HepG2 (cell line): Measurements from ENCODE around the gene AS3MT. TPM values are rescaled to one million over a fixed set of nuclear protein-coding genes. Genes with fewer than 3 reads are reported as not detected.

ENCODE experiments used
- AHDC1 ChIP-seq: sonication (generic); formaldehyde crosslinking; IDR thresholded peaks from 2 replicates; pipeline ENCODE4 v1.5.1; 2020; ENCODE audit warnings: mild to moderate bottlenecking, missing genetic modification reagents, borderline replicate concordance
- ATF7 ChIP-seq, 2 experiments: fragments of 450-650 bp in 1 of 2; sonication (generic) in 1 of 2; formaldehyde crosslinking in 1 of 2; IDR thresholded peaks; 2 replicates each; pipeline versions ENCODE4 v1.4.0 to v1.6.1; 2016 to 2020; ENCODE audit warnings: antibody characterized with exemption in 1 of 2, mild to moderate bottlenecking in 1 of 2, missing genetic modification reagents in 1 of 2
- BHLHE40 ChIP-seq: IDR thresholded peaks from 2 replicates; pipeline ENCODE4 v1.6.1; 2011; ENCODE audit warnings: low read length, improper control_type of control experiment
- CBX1 ChIP-seq: IDR thresholded peaks from one replicate; pipeline ENCODE4 v1.6.1; 2016; ENCODE audit warnings: antibody characterized with exemption, low read depth
- CTCF ChIP-seq: sonication (generic); formaldehyde crosslinking; IDR thresholded peaks from 2 replicates; pipeline ENCODE4 v1.5.0; 2020; ENCODE audit warnings: mild to moderate bottlenecking, missing genetic modification reagents, moderate library complexity
- DNMT3B ChIP-seq: conservative IDR thresholded peaks from 2 replicates; pipeline ENCODE4 v1.6.1; 2016; ENCODE audit warnings: missing biosample characterization, control low read depth
- FOXM1 ChIP-seq: sonication (generic); formaldehyde crosslinking; IDR thresholded peaks from 2 replicates; pipeline ENCODE4 v1.5.0; 2020; ENCODE audit warnings: missing genetic modification reagents
- FOXP1 ChIP-seq, 2 experiments: fragments of 450-650 bp in 1 of 2; IDR thresholded peaks; 2 replicates each; pipeline ENCODE4 v1.6.1; 2017 to 2018; ENCODE audit warnings: antibody characterized with exemption in 1 of 2
- HNRNPUL1 ChIP-seq: fragments of 200-400 bp; formaldehyde crosslinking; IDR thresholded peaks from 2 replicates; pipeline ENCODE4 v1.6.1; 2017; ENCODE audit warnings: low read depth, mild to moderate bottlenecking, low read length, moderate library complexity
- NR3C1 ChIP-seq: sonication (generic); formaldehyde crosslinking; IDR thresholded peaks from 2 replicates; pipeline ENCODE4 v1.4.0; 2020; ENCODE audit warnings: missing genetic modification reagents
- POLR2A ChIP-seq, 2 experiments: IDR thresholded peaks; 2 replicates each; pipeline ENCODE4 v1.6.1; 2011; ENCODE audit warnings: low read depth in 2 of 2, low read length in 2 of 2, mild to moderate bottlenecking in 1 of 2, moderate library complexity in 1 of 2; ENCODE audit not compliant: insufficient read depth in 1 of 2
- TSC22D2 ChIP-seq: sonication (generic); formaldehyde crosslinking; IDR thresholded peaks from 2 replicates; pipeline ENCODE4 v1.5.1; 2020; ENCODE audit warnings: missing genetic modification reagents, mild to moderate bottlenecking, borderline replicate concordance
- ZEB1 ChIP-seq: IDR thresholded peaks from 2 replicates; pipeline ENCODE4 v1.6.1; 2012; ENCODE audit warnings: mild to moderate bottlenecking, low read depth, inconsistent platforms; ENCODE audit not compliant: insufficient replicate concordance
- ZNF329 ChIP-seq: sonication (generic); formaldehyde crosslinking; IDR thresholded peaks from 2 replicates; pipeline ENCODE4 v1.9.0; 2021; ENCODE audit warnings: low read depth, mild to moderate bottlenecking, missing genetic modification reagents
- ZNF446 ChIP-seq: sonication (generic); formaldehyde crosslinking; IDR thresholded peaks from 2 replicates; pipeline ENCODE4 v1.5.0; 2020; ENCODE audit warnings: mild to moderate bottlenecking, missing genetic modification reagents
- ZNF672 ChIP-seq: sonication (generic); formaldehyde crosslinking; IDR thresholded peaks from 2 replicates; pipeline ENCODE4 v1.8.1; 2022; ENCODE audit warnings: missing genetic modification reagents
- polyA plus RNA-seq, 8 experiments: library from polyadenylated mRNA; depleted of rRNA in 3 of 8; stranded (reverse) in 7 of 8; unstranded in 1 of 8; fragments of >200 nt; fragmentation: Illumina TruSeq in 4 of 8; extraction: Trizol in 4 of 8; gene quantifications; 2 replicates each; pipeline versions ENCODE4 v1.2.1 to v1.2.3, GENCODE V29; 2011 to 2016; ENCODE audit warnings: low read depth in 4 of 8, missing spikeins in 1 of 8, mixed read lengths in 1 of 8; ENCODE audit not compliant: insufficient read depth in 1 of 8
- total RNA-seq, 5 experiments: library from RNA; depleted of rRNA; stranded (reverse); fragments of >200 nt; fragmentation: Illumina TruSeq; extraction: Trizol; gene quantifications; 2 replicates each; pipeline ENCODE4 v1.2.3, GENCODE V29; 2016; ENCODE audit warnings: low read depth in 1 of 5
- TF ChIP-seq, protein P1 (sequence below): sonication (generic); formaldehyde crosslinking; IDR thresholded peaks from 2 replicates; pipeline ENCODE4 v1.4.0; 2020; ENCODE audit warnings: low read depth, mild to moderate bottlenecking, missing genetic modification reagents

The AS3MT gene
- total and polyA plus RNA-seq, 2 of the 13 experiments (the other 11 are each of a cell fraction or from before 2014, with no cell fraction given), result 8.7 to 17.4 TPM

- TF ChIP-seq AHDC1 (CRISPR knock-in tag) (0 out of 2 replicates have a peak, but pooled peaks have one; percentile 46), ZNF329 (no peak), FOXP1 (IDR thresholded peaks at IDR 0.05) (no peak), FOXP1 (CRISPR knock-in tag; IDR thresholded peaks at IDR 0.05) (no peak), HNRNPUL1 (no peak), ATF7 (IDR thresholded peaks at IDR 0.05) (no peak), ATF7 (CRISPR knock-in tag; IDR thresholded peaks at IDR 0.05) (no peak), CBX1 (no peak), BHLHE40 (no peak), ZNF446 (CRISPR knock-in tag) (no peak), CTCF (CRISPR knock-in tag) (peak; percentile 98), FOXM1 (no peak), POLR2A (IDR thresholded peaks at IDR 0.05; ENCODE audit: insufficient read depth in 1 of 2, low read depth in 2 of 2, low read length in 2 of 2) (no peak; a peak in 1 of 4 replicates), ZEB1 (no peak), DNMT3B (CRISPR knock-in tag) (0 out of 2 replicates have a peak, but pooled peaks have one; percentile 55), ZNF672 (CRISPR knock-in tag) (no peak), NR3C1 (CRISPR knock-in tag) (0 out of 2 replicates have a peak, but pooled peaks have one; percentile 52), TSC22D2 (CRISPR knock-in tag) (0 out of 2 replicates have a peak, but pooled peaks have one; percentile 41)
- TF ChIP-seq, protein P1, sequence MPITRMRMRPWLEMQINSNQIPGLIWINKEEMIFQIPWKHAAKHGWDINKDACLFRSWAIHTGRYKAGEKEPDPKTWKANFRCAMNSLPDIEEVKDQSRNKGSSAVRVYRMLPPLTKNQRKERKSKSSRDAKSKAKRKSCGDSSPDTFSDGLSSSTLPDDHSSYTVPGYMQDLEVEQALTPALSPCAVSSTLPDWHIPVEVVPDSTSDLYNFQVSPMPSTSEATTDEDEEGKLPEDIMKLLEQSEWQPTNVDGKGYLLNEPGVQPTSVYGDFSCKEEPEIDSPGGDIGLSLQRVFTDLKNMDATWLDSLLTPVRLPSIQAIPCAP (CRISPR knock-in tag), result no peak
Observed at GRCh38 chr10:102917314-102917961, 48.2 kb downstream of the AS3MT start (continued).
